ENCODE data around the gene KCNJ5. TPM values are rescaled to one million over a fixed set of nuclear protein-coding genes. Genes with fewer than 3 reads are reported as not detected.
A peak's percentile ranks its signal among the peaks of the same experiment; 100 is the strongest.

Gene KCNJ5
- total RNA-seq, 4 donors from 2014 or later, result 0.47 to 1.9 TPM; not detected in 2

- intact Hi-C loops (cut with DNase I), result loop anchor here (5.0 kb wide), 1 partner anchor 67 kb away; no protein-coding TSS in a partner anchor
- DNase-seq, result no peak
- 22 to 28% methylated on average over 10 to 12 of the region's 12 CpGs for WGBS, 2 donors
These were observed 6.3 kb upstream of the KCNJ5 start for GRCh38 chr11:128884703-128885338.

GRCh38 chr11:128886406-128887124, 4.6 kb upstream of the KCNJ5 start:
- no peak for DNase-seq
- peaks cover 0 to 42% (median 0%) of the 10 kb centered on the region in 4 donors for H3K27me3 ChIP-seq
- no peaks in the 10 kb centered on the region for H3K36me3 ChIP-seq
- no peak overlapping the region for H3K27ac ChIP-seq
- WGBS, 2 donors, result 26 to 44% methylated on average over 5 of the region's 5 CpGs
- intact Hi-C loops (cut with DNase I), result loop anchor here (5.0 kb wide), 1 partner anchor 66 kb away; no protein-coding TSS in a partner anchor
- no peaks in the 10 kb centered on the region for H3K9me3 ChIP-seq
- no peak overlapping the region for H3K4me3 ChIP-seq
- peaks cover 13 to 46% (median 21%) of the 10 kb centered on the region in 3 donors for H3K4me1 ChIP-seq
- no peak for TF ChIP-seq POLR2A (IDR thresholded peaks at IDR 0.05)
- TF ChIP-seq, protein P1, sequence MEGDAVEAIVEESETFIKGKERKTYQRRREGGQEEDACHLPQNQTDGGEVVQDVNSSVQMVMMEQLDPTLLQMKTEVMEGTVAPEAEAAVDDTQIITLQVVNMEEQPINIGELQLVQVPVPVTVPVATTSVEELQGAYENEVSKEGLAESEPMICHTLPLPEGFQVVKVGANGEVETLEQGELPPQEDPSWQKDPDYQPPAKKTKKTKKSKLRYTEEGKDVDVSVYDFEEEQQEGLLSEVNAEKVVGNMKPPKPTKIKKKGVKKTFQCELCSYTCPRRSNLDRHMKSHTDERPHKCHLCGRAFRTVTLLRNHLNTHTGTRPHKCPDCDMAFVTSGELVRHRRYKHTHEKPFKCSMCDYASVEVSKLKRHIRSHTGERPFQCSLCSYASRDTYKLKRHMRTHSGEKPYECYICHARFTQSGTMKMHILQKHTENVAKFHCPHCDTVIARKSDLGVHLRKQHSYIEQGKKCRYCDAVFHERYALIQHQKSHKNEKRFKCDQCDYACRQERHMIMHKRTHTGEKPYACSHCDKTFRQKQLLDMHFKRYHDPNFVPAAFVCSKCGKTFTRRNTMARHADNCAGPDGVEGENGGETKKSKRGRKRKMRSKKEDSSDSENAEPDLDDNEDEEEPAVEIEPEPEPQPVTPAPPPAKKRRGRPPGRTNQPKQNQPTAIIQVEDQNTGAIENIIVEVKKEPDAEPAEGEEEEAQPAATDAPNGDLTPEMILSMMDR (IDR thresholded peaks at IDR 0.05), result peak in 1 of 6 experiments; percentile 26

More at GRCh38 chr11:128884703-128885338, 6.3 kb upstream of the KCNJ5 start:
- H3K27ac ChIP-seq, result no peak overlapping the region
- peaks cover 0 to 37% (median 0%) of the 10 kb centered on the region in 4 donors for H3K27me3 ChIP-seq
- peaks cover 0 to 29% (median 6%) of the 10 kb centered on the region in 3 donors for H3K4me1 ChIP-seq
- no peak for TF ChIP-seq POLR2A (IDR thresholded peaks at IDR 0.05)
- TF ChIP-seq, protein P1 (IDR thresholded peaks at IDR 0.05), result peak; percentile 75 to 91 (median 84)
- no peaks in the 10 kb centered on the region for H3K9me3 ChIP-seq
- no peak overlapping the region for H3K4me3 ChIP-seq
- H3K36me3 ChIP-seq, result no peaks in the 10 kb centered on the region

- TF ChIP-seq POLR2A (IDR thresholded peaks at IDR 0.05), result no peak
- TF ChIP-seq, protein P1 (IDR thresholded peaks at IDR 0.05), result peak in 1 of 6 experiments; percentile 40
- Histone ChIP-seq H3K36me3 (no peaks in the 10 kb centered on the region), H3K27ac (peak overlapping the region in 1 of 4 donors; percentile 30), H3K27me3 (peaks cover 0 to 43% (median 0%) of the 10 kb centered on the region in 4 donors), H3K9me3 (no peaks in the 10 kb centered on the region), H3K4me3 (no peak overlapping the region), H3K4me1 (peaks cover 14 to 64% (median 23%) of the 10 kb centered on the region in 3 donors)
- no peak for DNase-seq
- intact Hi-C loops (cut with DNase I), result loop anchor here (5.0 kb wide), 1 partner anchor 64 kb away; no protein-coding TSS in a partner anchor
- 51 to 62% methylated on average over 15 of the region's 15 CpGs for WGBS, 2 donors
These were observed 2.8 kb upstream of the KCNJ5 start for GRCh38 chr11:128888034-128888985.

DNA sequence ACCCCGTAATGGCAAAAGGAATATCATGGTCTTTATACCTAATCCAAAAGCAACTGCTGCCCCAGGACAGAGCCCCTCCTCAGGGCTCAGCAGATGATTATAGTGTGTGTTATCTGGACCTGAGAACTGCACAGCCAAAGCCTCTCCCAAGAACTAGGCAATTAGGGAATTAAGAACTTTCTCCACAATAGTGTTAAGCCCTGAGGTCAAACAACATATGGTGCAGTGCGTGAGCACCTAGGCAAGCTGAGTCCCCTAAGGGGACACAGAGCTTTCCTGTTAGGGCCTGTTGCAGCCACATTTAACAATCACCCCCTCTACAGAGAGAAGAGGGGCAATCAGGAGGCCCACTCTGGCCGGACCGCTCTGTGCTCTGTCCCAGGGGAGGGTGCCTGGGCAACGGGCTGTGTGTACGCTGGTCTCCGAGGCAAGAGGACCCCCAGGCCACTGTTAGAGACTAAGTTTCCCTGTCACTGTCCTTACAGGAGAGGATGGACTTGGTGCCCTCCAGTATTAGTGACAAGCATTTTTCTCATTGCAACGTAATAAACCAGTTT, 1.4 kb upstream of the KCNJ5 start:
- no peaks in the 10 kb centered on the region for H3K9me3 ChIP-seq
- no peaks in the 10 kb centered on the region for H3K36me3 ChIP-seq
- H3K4me1 ChIP-seq, result peaks cover 14 to 76% (median 23%) of the 10 kb centered on the region in 3 donors
- no peak for TF ChIP-seq POLR2A (IDR thresholded peaks at IDR 0.05)
- TF ChIP-seq, protein P1 (IDR thresholded peaks at IDR 0.05), result no peak
- intact Hi-C loops (cut with DNase I), result loop anchor here (5.0 kb wide), 1 partner anchor 63 kb away; no protein-coding TSS in a partner anchor
- DNase-seq, result no peak
- peaks cover 0 to 43% (median 0%) of the 10 kb centered on the region in 4 donors for H3K27me3 ChIP-seq
- 65 to 69% methylated on average over 7 to 8 of the region's 8 CpGs for WGBS, 2 donors
- no peak overlapping the region for H3K4me3 ChIP-seq
- H3K27ac ChIP-seq, result no peak overlapping the region
